T-helper 17 cell (primary cell): ENCODE measurements around the gene CRTC2. TPM values are rescaled to one million over a fixed set of nuclear protein-coding genes. Genes with fewer than 3 reads are reported as not detected.
A peak's percentile ranks its signal among the peaks of the same experiment; 100 is the strongest.

Experiments
- ATAC-seq: fragments of 150-1000 bp; cut with Tn5 transposase; 2 replicates; pipeline ENCODE4 v1.10.0; 2021; ENCODE audit warnings: mild to moderate bottlenecking, moderate library complexity
- DNase-seq, 3 donors: peaks; one replicate each; pipeline versions ENCODE4 v3.0.0 to v3.0.0-alpha.2; 2020 to 2021
- H3K9me3 ChIP-seq: one replicate; pipeline ENCODE4 v1.7.0; 2013; ENCODE audit warnings: low read length, mild to moderate bottlenecking; ENCODE audit not compliant: control insufficient read depth, poor library complexity, severe bottlenecking
- H3K27ac Mint-ChIP-seq: one replicate; pipeline ENCODE4 v1.8.0; 2022; ENCODE audit warnings: mild to moderate bottlenecking, moderate library complexity, mixed read lengths
- H3K27me3 Mint-ChIP-seq: one replicate; pipeline ENCODE4 v1.8.0; 2022; ENCODE audit warnings: mixed read lengths
- H3K36me3 Mint-ChIP-seq: one replicate; pipeline ENCODE4 v1.8.0; 2022; ENCODE audit warnings: low read depth, mixed read lengths
- H3K4me1 Mint-ChIP-seq: one replicate; pipeline ENCODE4 v1.8.0; 2022; ENCODE audit warnings: mild to moderate bottlenecking, mixed read lengths
- H3K4me3 Mint-ChIP-seq: one replicate; pipeline ENCODE4 v1.8.0; 2022; ENCODE audit warnings: mild to moderate bottlenecking, moderate library complexity, mixed read lengths
- total RNA-seq, 4 donors: library from RNA in 2 of 4; stranded (reverse) in 2 of 4; gene quantifications; one replicate each; pipeline ENCODE4 v1.2.3 and lab custom pipeline; 2022 to 2026

Gene CRTC2
- total RNA-seq, 2 donors from 2014 or later = 133 to 151 TPM

DNA sequence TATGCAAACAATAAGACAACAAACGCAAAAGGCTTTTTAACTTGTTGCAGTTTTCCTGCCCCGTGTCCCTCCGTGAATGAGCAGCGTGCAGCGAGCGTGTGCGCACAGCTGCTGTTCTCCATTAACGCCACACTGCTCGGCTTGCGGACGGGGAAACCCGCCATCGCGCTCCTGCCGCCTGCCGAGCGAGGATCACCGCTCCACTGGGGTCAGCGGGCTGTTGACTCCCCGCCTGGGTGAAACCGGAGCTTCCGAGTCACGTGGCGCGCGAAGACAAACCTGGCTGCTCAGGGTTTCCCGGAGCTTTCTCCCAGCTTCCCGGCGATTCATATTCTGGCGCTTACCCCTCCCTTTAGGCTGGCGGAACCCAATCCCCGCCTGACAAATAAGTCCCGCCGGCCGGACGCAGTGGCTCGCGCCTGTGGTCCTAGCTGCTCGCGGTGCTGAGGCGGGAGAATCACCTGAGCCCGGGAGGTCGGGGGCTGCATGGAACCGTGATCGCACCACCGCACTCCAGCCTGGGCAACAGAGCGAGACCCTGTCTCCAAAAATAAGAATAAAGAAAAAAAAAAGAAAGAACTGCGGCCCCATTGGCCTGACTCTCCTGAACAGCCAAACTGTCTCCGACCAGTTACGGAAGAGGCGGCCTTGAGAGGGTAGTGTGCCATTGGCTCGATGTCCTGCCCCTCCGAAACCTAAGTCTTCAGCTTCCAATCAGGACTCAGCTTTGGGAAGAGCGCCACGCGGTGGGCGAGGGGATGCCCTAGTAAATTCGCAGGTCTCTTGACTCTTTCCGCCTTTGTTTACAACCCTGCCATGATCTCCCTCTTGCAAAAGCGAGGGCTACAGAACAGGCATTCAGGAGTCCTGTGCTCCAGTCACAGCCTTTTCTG lies 8.9 kb upstream of the CRTC2 start, which contains the start of gene CREB3L4:
TSS of gene CREB3L4 (plus strand) at position 796 of the 893 bp plus-strand sequence. CDS start 624 bp downstream, outside the sequence.
- H3K9me3 ChIP-seq = no peaks in the 10 kb centered on the region
- no peaks in the 10 kb centered on the region for H3K27me3 Mint-ChIP-seq
- ATAC-seq (peak; percentile 88), DNase-seq (peak; percentile 64 to 74 (median 69))
- peaks cover 40% of the 10 kb centered on the region for H3K4me1 Mint-ChIP-seq
- peaks cover 2% of the 10 kb centered on the region for H3K36me3 Mint-ChIP-seq
- peak within 1 kb of the TSS; percentile 94 for H3K27ac Mint-ChIP-seq
- peak within 1 kb of the TSS; percentile 95 for H3K4me3 Mint-ChIP-seq

DNA sequence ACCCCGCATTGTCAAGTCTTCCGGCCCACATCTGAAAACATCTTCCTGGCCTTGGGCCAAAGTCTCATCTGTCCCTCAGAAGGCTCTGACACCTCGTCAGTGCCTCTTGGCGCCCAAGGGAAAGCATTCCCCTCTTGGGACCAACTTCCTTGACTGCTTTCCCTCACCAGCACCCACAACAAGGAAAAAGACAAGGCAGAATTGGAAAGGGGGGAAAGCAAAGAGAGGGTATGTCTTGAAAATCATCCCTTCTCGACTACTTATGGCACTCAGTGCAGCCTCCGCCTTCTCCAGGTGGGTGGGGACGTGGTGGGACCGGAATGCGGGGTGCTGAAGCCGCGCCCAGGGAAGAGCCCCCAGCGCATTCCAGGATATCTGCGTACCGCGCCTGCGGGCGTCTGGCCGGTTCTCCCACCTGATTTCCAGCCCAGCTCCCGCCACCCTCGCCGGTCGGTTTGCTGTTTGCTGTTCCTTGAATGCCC lies 5.5 kb upstream of the CRTC2 start:
- DNase-seq = no peak
- Mint-ChIP-seq H3K27me3 (no peaks in the 10 kb centered on the region), H3K4me1 (peaks cover 44% of the 10 kb centered on the region), H3K36me3 (peaks cover 2% of the 10 kb centered on the region), H3K4me3 (peak overlapping the region; percentile 97), H3K27ac (peak overlapping the region; percentile 99)
- no peak for ATAC-seq
- no peaks in the 10 kb centered on the region for H3K9me3 ChIP-seq

DNA sequence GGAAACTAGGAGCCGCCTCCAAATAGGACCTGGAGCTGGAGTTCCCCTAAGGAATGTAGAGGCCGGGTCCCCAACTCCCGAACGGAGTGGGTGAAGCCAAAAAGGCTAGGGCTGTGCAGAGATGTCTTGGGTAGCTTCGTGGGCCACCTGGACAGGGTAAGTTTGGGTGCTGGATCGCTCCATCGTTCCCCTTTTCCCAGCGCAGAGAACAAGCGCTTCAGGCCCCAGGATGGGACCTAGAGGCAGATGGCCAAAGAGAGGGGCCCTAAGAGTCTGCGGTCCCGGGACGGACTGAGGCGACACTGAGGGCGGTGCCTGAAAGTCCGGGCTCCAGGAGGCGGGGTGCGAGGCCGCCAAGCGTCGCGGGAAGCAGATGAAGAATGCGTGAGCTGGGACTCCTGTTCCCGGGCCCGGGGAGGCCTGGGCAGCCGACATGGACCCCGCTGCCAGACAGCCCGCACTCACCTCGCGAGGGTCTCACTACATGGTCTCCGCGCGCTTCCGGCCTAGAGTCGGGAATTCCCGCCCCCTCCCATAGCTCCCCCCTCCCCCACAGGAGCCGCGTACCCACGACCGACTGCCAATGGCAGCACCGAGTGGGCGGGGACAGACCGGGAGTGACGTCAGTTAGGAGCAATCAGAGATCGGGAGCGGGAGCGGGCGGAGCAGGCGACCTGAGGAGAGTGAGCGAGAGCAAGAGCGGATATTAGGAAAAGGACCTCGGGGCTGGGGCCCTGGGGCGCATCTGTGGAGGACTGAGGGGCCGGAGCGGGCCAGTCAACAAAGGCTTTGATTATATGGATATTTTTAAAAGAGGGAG lies 4.8 kb upstream of the CRTC2 start, which contains the start of gene SLC39A1:
TSS of gene SLC39A1 (minus strand) at position 508 of the 820 bp plus-strand sequence. CDS start 822 bp downstream, outside the sequence.
- H3K27ac Mint-ChIP-seq = peak within 1 kb of the TSS; percentile 99
- H3K27me3 Mint-ChIP-seq = no peaks in the 10 kb centered on the region
- peaks cover 5% of the 10 kb centered on the region for H3K36me3 Mint-ChIP-seq
- H3K9me3 ChIP-seq = no peaks in the 10 kb centered on the region
- peak within 1 kb of the TSS; percentile 97 for H3K4me3 Mint-ChIP-seq
- ATAC-seq (peak; percentile 59), DNase-seq (peak; percentile 90 to 93 (median 93))
- H3K4me1 Mint-ChIP-seq = peaks cover 47% of the 10 kb centered on the region

DNA sequence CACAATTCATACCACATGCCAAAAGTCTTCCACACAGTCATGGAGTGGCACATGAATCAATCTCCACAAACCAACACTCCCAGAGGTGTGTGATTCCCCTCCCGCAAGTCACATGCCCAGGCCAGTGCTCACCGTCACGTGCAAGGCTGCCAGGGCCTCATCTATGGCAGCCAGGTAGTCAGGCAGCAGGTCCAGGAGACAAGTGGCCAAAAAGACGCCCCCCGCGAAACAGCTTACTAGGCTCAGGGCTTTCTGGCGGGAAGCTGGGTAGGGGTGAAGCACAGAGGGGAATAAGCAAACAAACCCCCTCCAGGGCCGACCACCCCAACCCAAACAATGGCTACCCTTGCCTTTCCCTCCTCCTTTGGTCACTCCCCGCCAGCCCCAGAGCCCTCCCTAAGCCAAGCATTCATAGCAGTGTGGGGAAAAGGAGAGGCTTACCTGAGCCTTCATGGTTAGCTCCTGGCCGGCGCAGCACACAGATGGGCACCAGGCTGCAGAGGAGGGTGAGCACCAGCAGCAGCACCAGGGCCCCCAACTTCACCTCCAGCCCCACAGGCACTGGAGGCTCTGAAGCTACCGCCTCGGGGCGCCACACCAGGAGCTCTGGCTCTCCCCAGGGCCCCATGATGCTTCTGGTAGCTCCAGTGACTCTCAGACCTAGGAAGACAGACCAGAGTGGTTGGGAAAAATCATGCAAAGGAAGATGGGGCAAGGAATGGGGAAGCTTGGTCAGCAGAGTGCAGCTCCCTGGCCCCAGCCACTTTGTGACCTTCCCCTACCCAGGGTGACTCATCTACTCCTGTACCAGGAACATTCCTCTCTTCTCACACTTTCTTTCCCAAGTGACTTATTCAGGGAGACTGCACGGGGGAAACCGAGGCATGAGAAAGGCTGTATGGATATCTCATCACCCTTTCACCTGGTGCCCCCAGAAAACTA lies 3.9 kb upstream of the CRTC2 start:
- ATAC-seq = no peak
- no peak for DNase-seq
- Mint-ChIP-seq H3K36me3 (peaks cover 7% of the 10 kb centered on the region), H3K27ac (peak overlapping the region; percentile 99), H3K4me1 (peaks cover 46% of the 10 kb centered on the region), H3K4me3 (peak overlapping the region; percentile 97), H3K27me3 (no peaks in the 10 kb centered on the region)
- H3K9me3 ChIP-seq = no peaks in the 10 kb centered on the region

DNA sequence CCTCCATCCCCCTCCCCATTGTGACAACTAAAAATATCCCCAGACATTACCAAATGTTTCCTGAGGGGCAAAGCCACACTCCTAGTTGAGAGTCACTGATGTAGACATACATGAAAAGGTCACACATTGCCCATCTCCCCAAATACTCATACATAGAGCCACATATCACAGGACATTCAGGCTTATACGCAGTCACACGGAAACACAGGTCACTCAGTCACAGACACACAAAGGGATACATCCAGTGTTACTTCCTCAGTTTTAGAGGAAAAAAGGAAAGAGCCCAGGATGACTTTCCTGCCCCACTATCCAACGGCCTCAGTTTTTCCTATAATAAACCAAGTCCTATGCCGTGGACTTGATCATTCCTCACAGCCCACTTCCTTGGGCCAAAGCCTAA lies 3.0 kb upstream of the CRTC2 start:
- ATAC-seq (no peak), DNase-seq (no peak)
- H3K9me3 ChIP-seq = no peaks in the 10 kb centered on the region
- H3K36me3 Mint-ChIP-seq = peaks cover 7% of the 10 kb centered on the region
- H3K27me3 Mint-ChIP-seq = no peaks in the 10 kb centered on the region
- peak overlapping the region; percentile 73 for H3K27ac Mint-ChIP-seq
- peak overlapping the region; percentile 49 for H3K4me3 Mint-ChIP-seq
- peaks cover 48% of the 10 kb centered on the region for H3K4me1 Mint-ChIP-seq

DNA sequence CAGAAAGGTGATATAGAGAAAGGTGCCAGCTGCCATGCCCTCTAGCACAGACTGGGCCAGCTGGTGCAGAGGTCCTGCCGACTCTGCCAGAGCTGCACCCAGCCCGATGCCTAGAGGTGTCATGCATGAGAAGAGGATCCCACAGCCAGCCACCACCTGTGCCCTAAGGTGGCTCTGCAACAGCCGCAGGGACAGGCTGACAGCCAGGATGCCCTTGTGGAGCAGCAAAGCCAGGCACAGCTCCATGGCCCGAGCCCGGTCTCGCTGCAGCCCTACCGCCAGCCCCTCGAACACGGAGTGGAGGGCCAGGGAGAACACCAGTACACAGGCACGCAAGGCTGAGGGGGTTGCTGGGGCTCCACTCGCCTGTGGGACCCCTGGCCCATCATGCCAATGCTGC lies 1.8 kb upstream of the CRTC2 start:
- H3K4me1 Mint-ChIP-seq = peaks cover 47% of the 10 kb centered on the region
- H3K4me3 Mint-ChIP-seq = no peak overlapping the region
- no peak for ATAC-seq
- no peak overlapping the region for H3K27ac Mint-ChIP-seq
- no peaks in the 10 kb centered on the region for H3K9me3 ChIP-seq
- H3K27me3 Mint-ChIP-seq = no peaks in the 10 kb centered on the region
- DNase-seq = no peak
- peaks cover 7% of the 10 kb centered on the region for H3K36me3 Mint-ChIP-seq

DNA sequence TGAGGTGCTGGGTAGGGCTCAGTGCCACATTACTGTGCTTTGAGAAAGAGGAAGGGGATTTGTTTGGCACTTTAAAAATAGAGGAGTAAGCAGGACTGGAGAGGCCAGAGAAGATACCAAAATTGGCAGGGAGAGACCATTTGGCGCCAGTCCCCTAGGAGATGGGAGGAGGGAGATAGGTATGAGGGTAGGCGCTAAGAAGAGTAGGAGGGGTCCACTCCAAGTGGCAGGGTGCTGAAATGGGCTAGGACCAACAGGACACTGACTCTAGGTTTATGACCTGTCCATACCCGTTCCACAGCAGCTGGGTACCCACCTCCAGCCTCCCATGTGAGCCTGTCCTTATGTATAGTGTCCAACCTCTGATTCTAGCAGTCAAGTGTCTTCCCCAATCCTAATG lies 1.0 kb upstream of the CRTC2 start:
- no peaks in the 10 kb centered on the region for H3K27me3 Mint-ChIP-seq
- peak overlapping the region; percentile 57 for H3K4me3 Mint-ChIP-seq
- DNase-seq = no peak
- H3K27ac Mint-ChIP-seq = peak overlapping the region; percentile 96
- H3K9me3 ChIP-seq = no peaks in the 10 kb centered on the region
- peaks cover 48% of the 10 kb centered on the region for H3K4me1 Mint-ChIP-seq
- ATAC-seq = no peak
- H3K36me3 Mint-ChIP-seq = peaks cover 7% of the 10 kb centered on the region

- H3K27ac Mint-ChIP-seq = peak overlapping the region; percentile 96
- DNase-seq = no peak
- ATAC-seq = no peak
- H3K27me3 Mint-ChIP-seq = no peaks in the 10 kb centered on the region
- H3K36me3 Mint-ChIP-seq = peaks cover 13% of the 10 kb centered on the region
- no peaks in the 10 kb centered on the region for H3K9me3 ChIP-seq
- peak overlapping the region; percentile 97 for H3K4me3 Mint-ChIP-seq
- H3K4me1 Mint-ChIP-seq = peaks cover 50% of the 10 kb centered on the region
These were observed 499 bp upstream of the CRTC2 start for GRCh38 chr1:153958961-153959260.

DNA sequence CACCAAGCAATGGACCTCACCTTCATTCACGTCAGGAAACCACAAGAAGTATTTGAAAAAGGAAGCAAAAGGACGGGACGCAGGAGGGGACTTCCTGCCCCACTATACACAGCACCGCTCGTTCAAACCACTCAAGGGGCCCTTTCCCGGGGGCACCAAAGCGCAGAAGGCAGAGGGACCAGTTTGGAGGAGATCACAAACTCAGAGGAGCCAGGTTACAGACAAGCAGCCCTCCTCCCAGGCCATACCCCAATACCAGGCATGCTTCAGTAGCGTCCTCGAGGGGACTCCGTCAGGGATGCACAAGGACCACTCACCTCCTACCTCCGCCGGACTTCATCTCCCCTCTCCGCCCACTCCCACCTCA lies 685 bp downstream of the CRTC2 start:
- H3K9me3 ChIP-seq = no peaks in the 10 kb centered on the region
- Mint-ChIP-seq H3K4me3 (peak overlapping the region; percentile 97), H3K36me3 (peaks cover 10% of the 10 kb centered on the region), H3K4me1 (peaks cover 44% of the 10 kb centered on the region), H3K27me3 (no peaks in the 10 kb centered on the region), H3K27ac (peak overlapping the region; percentile 96)
- DNase-seq (peak in 2 of 3 donors; percentile 32 to 36), ATAC-seq (peak; percentile 22)

DNA sequence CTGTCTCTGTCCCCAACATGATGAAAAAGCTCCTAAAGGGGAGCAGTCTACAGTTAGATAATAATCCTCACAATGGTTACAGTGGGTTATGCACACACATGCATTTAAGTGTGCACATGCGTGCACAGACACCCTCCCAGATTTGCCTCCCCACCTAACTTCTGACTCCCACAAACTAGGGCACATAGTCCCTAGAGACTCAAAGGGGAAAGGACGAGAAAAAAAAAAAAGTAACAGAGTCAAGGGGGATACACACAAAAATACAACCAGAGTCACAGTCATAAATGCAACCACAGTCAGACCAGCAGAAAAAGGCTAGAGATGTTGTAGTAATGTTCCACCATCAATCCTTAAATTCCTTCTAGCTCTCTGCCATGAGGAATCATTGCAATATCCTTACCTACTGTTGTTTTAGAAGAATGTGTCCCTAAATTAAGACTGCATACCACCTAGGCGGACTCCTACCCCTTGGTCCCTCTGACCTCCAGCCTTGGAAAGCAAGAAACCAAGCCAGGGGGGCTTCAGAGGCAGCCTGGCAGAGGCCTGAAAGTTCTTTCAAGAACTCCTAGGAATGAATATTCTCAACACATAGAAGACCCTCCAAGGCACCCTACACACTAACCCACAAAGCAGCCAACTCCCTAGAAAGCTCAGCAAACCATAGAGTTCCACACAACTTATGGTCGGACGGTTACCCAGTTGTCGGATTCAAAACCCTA lies 1.3 kb downstream of the CRTC2 start:
- Mint-ChIP-seq H3K4me1 (peaks cover 42% of the 10 kb centered on the region), H3K27ac (peak overlapping the region; percentile 96), H3K27me3 (no peaks in the 10 kb centered on the region), H3K36me3 (peaks cover 14% of the 10 kb centered on the region), H3K4me3 (peak overlapping the region; percentile 97)
- DNase-seq = no peak
- no peak for ATAC-seq
- H3K9me3 ChIP-seq = no peaks in the 10 kb centered on the region

DNA sequence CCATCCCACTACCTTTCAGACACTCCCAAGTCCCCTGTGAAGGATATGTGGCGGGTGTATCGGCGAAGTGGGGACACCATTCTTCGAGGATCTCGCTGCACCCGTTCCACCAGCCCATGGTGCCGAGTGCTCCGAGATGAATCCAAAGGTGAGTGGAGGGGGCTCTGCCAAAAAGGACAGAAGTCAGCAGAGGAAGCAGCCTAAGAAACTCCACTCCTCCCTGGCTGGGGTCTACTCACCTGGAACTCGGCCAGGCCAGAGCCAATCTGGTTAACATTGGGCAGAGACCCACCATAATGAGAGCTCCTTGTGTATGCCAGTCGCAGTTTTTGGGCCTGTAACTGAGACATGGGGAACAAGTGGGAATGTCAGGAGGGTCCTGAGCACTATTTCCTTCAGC lies 3.6 kb downstream of the CRTC2 start:
- Mint-ChIP-seq H3K27me3 (no peaks in the 10 kb centered on the region), H3K4me1 (peaks cover 45% of the 10 kb centered on the region), H3K4me3 (no peak overlapping the region), H3K27ac (peak overlapping the region; percentile 62), H3K36me3 (peaks cover 25% of the 10 kb centered on the region)
- ATAC-seq (no peak), DNase-seq (no peak)
- H3K9me3 ChIP-seq = no peaks in the 10 kb centered on the region

GRCh38 chr1:153953859-153954365 lies 4.5 kb downstream of the CRTC2 start:
- Mint-ChIP-seq H3K36me3 (peaks cover 25% of the 10 kb centered on the region), H3K4me1 (peaks cover 45% of the 10 kb centered on the region), H3K4me3 (no peak overlapping the region), H3K27ac (peak overlapping the region; percentile 62), H3K27me3 (no peaks in the 10 kb centered on the region)
- DNase-seq = no peak
- ATAC-seq = no peak
- no peaks in the 10 kb centered on the region for H3K9me3 ChIP-seq
